ENCODE data around the gene ALDH1B1.
A peak's percentile ranks its signal among the peaks of the same experiment; 100 is the strongest.
"Not testable (repeated sequence)": the region's sequence is repeated elsewhere in the genome, so short reads cannot be mapped to it uniquely, and the experiment has no call there.

The ALDH1B1 gene

GRCh38 chr9:38388283-38389223 is 3.9 kb upstream of the ALDH1B1 start:
- no peak for ATAC-seq

GRCh38 chr9:38389313-38389712 is 3.2 kb upstream of the ALDH1B1 start:
- ATAC-seq, result no peak

- ATAC-seq, result no peak
Measured at GRCh38 chr9:38390442-38390841, 2.1 kb upstream of the ALDH1B1 start.

- no peak for ATAC-seq
Measured at GRCh38 chr9:38390851-38391250, 1.7 kb upstream of the ALDH1B1 start.

GRCh38 chr9:38391278-38392118 is 1.0 kb upstream of the ALDH1B1 start:
- no peak for ATAC-seq

GRCh38 chr9:38393128-38393796 is 760 bp downstream of the ALDH1B1 start:
- peak in 1 of 2 donors; percentile 3 for ATAC-seq

- ATAC-seq, result no peak
Measured at GRCh38 chr9:38394416-38394815, 1.9 kb downstream of the ALDH1B1 start.

- ATAC-seq, result no peak
Measured at GRCh38 chr9:38395653-38396370, 3.3 kb downstream of the ALDH1B1 start.

GRCh38 chr9:38396371-38396671 is 3.8 kb downstream of the ALDH1B1 start:
- ATAC-seq, result no peak

GRCh38 chr9:38399191-38399590 is 6.7 kb downstream of the ALDH1B1 start:
- ATAC-seq, result not testable (repeated sequence)

- ATAC-seq, result no peak
Measured at GRCh38 chr9:38401994-38402393, 9.5 kb downstream of the ALDH1B1 start.

- ATAC-seq, result no peak
Measured at GRCh38 chr9:38404314-38404713, 11.8 kb downstream of the ALDH1B1 start.

- ATAC-seq, result no peak
Measured at GRCh38 chr9:38405785-38406184, 13.3 kb downstream of the ALDH1B1 start.

GRCh38 chr9:38406476-38407186 is 14.1 kb downstream of the ALDH1B1 start:
- no peak for ATAC-seq

- ATAC-seq, result no peak
Measured at GRCh38 chr9:38408719-38409118, 16.2 kb downstream of the ALDH1B1 start.

- ATAC-seq, result no peak
Measured at GRCh38 chr9:38412751-38413150, 20.2 kb downstream of the ALDH1B1 start.

GRCh38 chr9:38413283-38413682 is 20.8 kb downstream of the ALDH1B1 start:
- ATAC-seq, result no peak

- ATAC-seq, result no peak
Measured at GRCh38 chr9:38414040-38414723, 21.7 kb downstream of the ALDH1B1 start.

GRCh38 chr9:38415856-38416255 is 23.4 kb downstream of the ALDH1B1 start:
- no peak for ATAC-seq

- ATAC-seq, result no peak
Measured at GRCh38 chr9:38416461-38416860, 24.0 kb downstream of the ALDH1B1 start.
